Kasumi-1 (cell line): ENCODE results near the gene CNOT6.

Experiments used
- DNase-seq, 2 experiments: peaks; one replicate each; lab custom pipeline; 2025; lab: John Stamatoyannopoulos, UW

The CNOT6 gene

GRCh38 chr5:180619563-180619915 is 125.4 kb downstream of the CNOT6 start:
- DNase-seq, result no peak

GRCh38 chr5:180620014-180620413 is 125.8 kb downstream of the CNOT6 start:
- no peak for DNase-seq

- DNase-seq, result no peak
These were observed 127.1 kb downstream of the CNOT6 start for GRCh38 chr5:180621311-180621710.

- no peak for DNase-seq
These were observed 128.7 kb downstream of the CNOT6 start for GRCh38 chr5:180622910-180623309.

GRCh38 chr5:180623411-180623834 is 129.2 kb downstream of the CNOT6 start:
- DNase-seq, result no peak

GRCh38 chr5:180623844-180624243 is 129.7 kb downstream of the CNOT6 start:
- no peak for DNase-seq

GRCh38 chr5:180624587-180624986 is 130.4 kb downstream of the CNOT6 start:
- no peak for DNase-seq

GRCh38 chr5:180625125-180625790 is 131.1 kb downstream of the CNOT6 start:
- no peak for DNase-seq

GRCh38 chr5:180625791-180626660 is 131.8 kb downstream of the CNOT6 start:
- no peak for DNase-seq

- DNase-seq, result no peak
These were observed 132.6 kb downstream of the CNOT6 start for GRCh38 chr5:180626661-180627385.

GRCh38 chr5:180627386-180628120 is 133.4 kb downstream of the CNOT6 start:
- no peak for DNase-seq
